GM23248 (cell line): ENCODE results near the gene SUGCT. TPM values are rescaled to one million over a fixed set of nuclear protein-coding genes. Genes with fewer than 3 reads are reported as not detected.
"Not testable (repeated sequence)": the region's sequence is repeated elsewhere in the genome, so short reads cannot be mapped to it uniquely, and the experiment has no call there.

ENCODE experiments used
- DNase-seq: peaks from one replicate; pipeline ENCODE4 v3.0.0-alpha.2; 2015
- H2AFZ ChIP-seq: fragments of 200-600 bp; sonication (generic); 2 replicates; pipeline ENCODE4 v1.6.1; 2016; ENCODE audit warnings: antibody characterized with exemption
- H3F3A ChIP-seq: fragments of 200-600 bp; sonication (generic); 2 replicates; pipeline ENCODE4 v1.6.1; 2016; ENCODE audit warnings: mild to moderate bottlenecking, antibody characterized with exemption, mixed run types; ENCODE audit not compliant: insufficient read depth
- H3K27ac ChIP-seq: fragments of 200-600 bp; sonication (generic); 2 replicates; pipeline ENCODE4 v1.5.1; 2016; ENCODE audit warnings: mild to moderate bottlenecking
- H3K27me3 ChIP-seq: fragments of 200-600 bp; sonication (generic); replicated peaks from 2 replicates; pipeline ENCODE4 v1.6.1; 2016; ENCODE audit warnings: mild to moderate bottlenecking; ENCODE audit not compliant: insufficient read depth
- H3K36me3 ChIP-seq: fragments of 200-600 bp; sonication (generic); 2 replicates; pipeline ENCODE4 v1.6.1; 2016; ENCODE audit warnings: low read depth, mild to moderate bottlenecking
- H3K4me1 ChIP-seq: fragments of 200-600 bp; sonication (generic); 2 replicates; pipeline ENCODE4 v1.6.1; 2016; ENCODE audit warnings: mild to moderate bottlenecking; ENCODE audit not compliant: insufficient read depth
- H3K4me2 ChIP-seq: fragments of 200-600 bp; sonication (generic); one replicate; pipeline ENCODE4 v1.6.1; 2016; ENCODE audit warnings: mild to moderate bottlenecking; ENCODE audit not compliant: unreplicated experiment
- H3K4me3 ChIP-seq: fragments of 200-600 bp; sonication (generic); 2 replicates; pipeline ENCODE4 v1.5.1; 2016; ENCODE audit warnings: mild to moderate bottlenecking
- H3K79me2 ChIP-seq: fragments of 200-600 bp; sonication (generic); 2 replicates; pipeline ENCODE4 v1.6.1; 2016; ENCODE audit warnings: mild to moderate bottlenecking; ENCODE audit not compliant: insufficient read depth
- H3K9ac ChIP-seq: fragments of 200-600 bp; sonication (generic); 2 replicates; pipeline ENCODE4 v1.6.1; 2016; ENCODE audit warnings: mild to moderate bottlenecking
- H3K9me2 ChIP-seq: fragments of 200-600 bp; sonication (generic); 2 replicates; pipeline ENCODE4 v1.6.1; 2016; ENCODE audit warnings: mixed run types, mild to moderate bottlenecking, moderate library complexity; ENCODE audit not compliant: insufficient read depth
- H3K9me3 ChIP-seq: fragments of 200-600 bp; sonication (generic); one replicate; pipeline ENCODE4 v1.6.1; 2017; ENCODE audit warnings: low read depth
- H4K20me1 ChIP-seq: fragments of 200-600 bp; sonication (generic); 2 replicates; pipeline ENCODE4 v1.6.0; 2016; ENCODE audit not compliant: insufficient read depth
- EZH2 ChIP-seq: fragments of 200-600 bp; sonication (generic); IDR thresholded peaks from 2 replicates; pipeline ENCODE4 v1.6.1; 2018; ENCODE audit warnings: antibody characterized with exemption, mild to moderate bottlenecking; ENCODE audit not compliant: insufficient read depth, poor library complexity, severe bottlenecking
- EZH2phosphoT487 ChIP-seq: fragments of 200-600 bp; sonication (generic); IDR thresholded peaks from 2 replicates; pipeline ENCODE4 v1.6.1; 2018; ENCODE audit warnings: antibody characterized with exemption, moderate library complexity, mild to moderate bottlenecking, low read depth; ENCODE audit not compliant: insufficient read depth
- WGBS, 2 experiments: methylation state at CpG; one replicate each; pipeline ENCODE4 v1.1.6; 2015 to 2017; ENCODE audit warnings: low lambda C conversion rate in 2 of 2, low coverage in 1 of 2; ENCODE audit errors: missing lambda C conversion rate in 2 of 2; 5-methylcytosine and 5-hydroxymethylcytosine counted together
- in situ Hi-C: fragments of 300-500 bp; cut with MboI; formaldehyde crosslinking; loops from 2 replicates; pipeline ENCODE4 v1.15.0; 2020
- polyA plus RNA-seq: library from polyadenylated mRNA; unstranded; fragments of >200 nt; fragmentation: Nextera tagmentation; extraction: Ambion mirVana; gene quantifications from 2 replicates; pipeline ENCODE4 v1.2.1, GENCODE V29; 2016
- total RNA-seq: library from RNA; depleted of rRNA; stranded (reverse); fragments of >200 nt; shearing (Covaris generic); gene quantifications from 2 replicates; pipeline ENCODE4 v1.2.3, GENCODE V29; 2014

The SUGCT gene
- total and polyA plus RNA-seq, 2 experiments from 2014 or later = 2.2 to 7.1 TPM

DNA sequence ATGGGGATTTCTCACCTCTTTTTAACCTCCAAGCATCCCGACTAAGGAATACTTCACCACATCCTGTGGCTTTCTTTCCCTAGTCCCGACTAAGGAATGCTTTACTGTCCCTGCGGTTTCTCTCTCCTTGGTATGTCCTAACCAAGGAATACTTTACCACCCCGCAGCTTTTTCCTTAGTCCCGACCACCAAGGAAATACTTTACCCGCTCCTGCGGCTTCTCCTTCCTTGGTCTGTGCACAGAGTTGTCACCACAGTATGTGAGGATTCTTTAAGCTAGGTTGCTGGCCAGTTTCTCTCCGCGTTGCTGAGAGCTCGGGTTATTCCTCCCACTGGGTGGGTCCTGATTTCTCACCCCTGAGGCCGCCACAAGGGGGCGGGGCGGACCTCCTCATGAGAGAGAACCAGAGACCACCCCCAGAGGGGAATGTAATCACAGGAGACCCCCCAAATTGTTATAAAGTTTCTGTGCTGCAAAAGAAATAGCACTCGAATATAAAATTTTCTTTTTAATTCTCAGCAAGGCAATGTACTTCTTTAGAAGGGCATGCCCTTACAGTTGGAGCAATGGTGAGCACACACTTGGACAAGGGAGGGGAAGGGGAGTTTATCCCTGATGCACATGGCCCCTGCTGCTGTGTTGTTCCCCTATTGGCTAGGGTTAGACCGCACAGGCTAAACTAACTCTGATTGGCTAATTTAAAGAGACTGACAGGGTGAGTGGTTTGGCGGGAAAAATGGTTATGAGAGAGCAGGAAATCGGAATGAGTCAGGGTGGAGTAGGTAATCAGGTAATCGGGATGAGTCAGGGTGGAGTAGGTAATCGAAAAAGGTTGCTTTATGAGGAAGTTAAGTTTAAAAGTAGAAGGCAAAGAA is 12.8 kb downstream of the SUGCT start:
- Histone ChIP-seq H3K4me1 (no peaks in the 10 kb centered on the region), H3K4me3 (no peak overlapping the region), H3K4me2 (no peak overlapping the region), H3K79me2 (no peaks in the 10 kb centered on the region), H3K9ac (no peak overlapping the region), H3K9me2 (no peaks in the 10 kb centered on the region), H3K9me3 (no peaks in the 10 kb centered on the region), H4K20me1 (no peaks in the 10 kb centered on the region), H3F3A (no peaks in the 10 kb centered on the region), H3K36me3 (no peaks in the 10 kb centered on the region), H3K27ac (no peak overlapping the region), H2AFZ (no peak overlapping the region), H3K27me3 (no peaks in the 10 kb centered on the region)
- WGBS, 2 experiments = 80 to 81% methylated on average over 17 to 19 of the region's 19 CpGs
- in situ Hi-C loops = no loop called here
- no peak for DNase-seq
- no peak for TF ChIP-seq EZH2phosphoT487
- TF ChIP-seq EZH2 = no peak

DNA sequence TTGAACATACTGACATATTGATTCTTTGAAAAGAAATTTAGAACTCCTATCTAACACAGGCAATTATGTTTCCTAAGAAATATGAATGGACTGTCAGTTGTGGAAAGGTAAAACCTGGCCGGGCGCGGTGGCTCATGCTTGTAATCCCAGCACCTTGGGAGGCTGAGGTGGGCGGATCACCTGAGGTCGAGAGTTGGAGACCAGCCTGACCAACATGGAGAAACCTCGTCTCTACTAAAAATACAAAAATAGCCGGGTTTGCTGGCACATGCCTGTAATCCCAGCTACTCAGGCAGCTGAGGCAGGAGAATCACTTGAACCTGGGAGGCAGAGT is 13.4 kb downstream of the SUGCT start:
- H3K9ac ChIP-seq, H2AFZ ChIP-seq, H4K20me1 ChIP-seq, DNase-seq, H3K9me3 ChIP-seq, H3K9me2 ChIP-seq, H3K27me3 ChIP-seq, in situ Hi-C loops, H3K4me2 ChIP-seq, H3K36me3 ChIP-seq, H3F3A ChIP-seq, H3K27ac ChIP-seq, H3K4me3 ChIP-seq, H3K4me1 ChIP-seq, H3K79me2 ChIP-seq: not testable (repeated sequence)
- WGBS, 2 experiments = 95 to 96% methylated on average over 7 of the region's 7 CpGs

- Histone ChIP-seq H4K20me1 (no peaks in the 10 kb centered on the region), H3K9ac (no peak overlapping the region), H3K4me3 (no peak overlapping the region), H3K36me3 (no peaks in the 10 kb centered on the region), H3K9me2 (no peaks in the 10 kb centered on the region), H3K4me2 (no peak overlapping the region), H3K27me3 (no peaks in the 10 kb centered on the region), H3K9me3 (no peaks in the 10 kb centered on the region), H3K79me2 (no peaks in the 10 kb centered on the region), H2AFZ (no peak overlapping the region), H3K27ac (no peak overlapping the region), H3K4me1 (no peaks in the 10 kb centered on the region), H3F3A (no peaks in the 10 kb centered on the region)
- TF ChIP-seq EZH2phosphoT487 (no peak), EZH2 (no peak)
- in situ Hi-C loops = no loop called here
- DNase-seq = no peak
- 97 to 98% methylated on average over 2 of the region's 2 CpGs for WGBS, 2 experiments
Measured at GRCh38 chr7:40148671-40149070, 13.9 kb downstream of the SUGCT start.

- Histone ChIP-seq H3K36me3 (no peaks in the 10 kb centered on the region), H3K4me1 (no peaks in the 10 kb centered on the region), H3K79me2 (no peaks in the 10 kb centered on the region), H3F3A (no peaks in the 10 kb centered on the region), H3K27me3 (no peaks in the 10 kb centered on the region), H2AFZ (no peak overlapping the region), H3K4me2 (no peak overlapping the region), H3K9me3 (no peaks in the 10 kb centered on the region), H3K9me2 (no peaks in the 10 kb centered on the region), H3K4me3 (no peak overlapping the region), H4K20me1 (no peaks in the 10 kb centered on the region), H3K27ac (no peak overlapping the region), H3K9ac (no peak overlapping the region)
- in situ Hi-C loops = no loop called here
- TF ChIP-seq EZH2 (no peak), EZH2phosphoT487 (no peak)
- DNase-seq = no peak
- 89 to 96% methylated on average over 1 of the region's 1 CpG for WGBS, 2 experiments
Measured at GRCh38 chr7:40151504-40151903, 16.7 kb downstream of the SUGCT start.
